Activated CD4-positive, alpha-beta T cell treated with anti-CD3 and anti-CD28 coated beads, Interleukin-2, amount 10 ng/mL, durations not matched to agents 24 days and 14 days (primary cell): Measurements from ENCODE around the gene COX18. TPM values are rescaled to one million over a fixed set of nuclear protein-coding genes. Genes with fewer than 3 reads are reported as not detected.

Experiments
- total RNA-seq: library from RNA; stranded (reverse); gene quantifications from 2 replicates; pipeline ENCODE4 v1.2.3, GENCODE V29; 2022

COX18 gene
- total RNA-seq, 1 donor from 2014 or later: 21.2 TPM

Other genes with a start within 250 kb of the COX18 start
- 67.4 and 76.5 TPM in 2 replicates for gene ANKRD17, start 189.1 kb upstream of the COX18 start, total RNA-seq